HG03378 (cell line): ENCODE measurements around the gene MYO1F.
"Not testable (repeated sequence)": the region's sequence is repeated elsewhere in the genome, so short reads cannot be mapped to it uniquely, and the experiment has no call there.

Experiments used
- ATAC-seq: cut with Tn5 transposase; IDR thresholded peaks from one replicate; pipeline ENCODE4 v1.9.1; 2021; ENCODE audit warnings: mild to moderate bottlenecking, moderate library complexity; ENCODE audit not compliant: unreplicated experiment

The MYO1F gene

GRCh38 chr19:8567522-8568172 lies 9.6 kb downstream of the MYO1F start:
- no peak for ATAC-seq

GRCh38 chr19:8566855-8567254 lies 10.4 kb downstream of the MYO1F start:
- no peak for ATAC-seq

- not testable (repeated sequence) for ATAC-seq
Observed at GRCh38 chr19:8564866-8565265, 12.4 kb downstream of the MYO1F start.

- ATAC-seq, result no peak
Observed at GRCh38 chr19:8561075-8561764, 16.0 kb downstream of the MYO1F start.

GRCh38 chr19:8558325-8558724 lies 18.9 kb downstream of the MYO1F start:
- ATAC-seq, result no peak

- ATAC-seq, result no peak
Observed at GRCh38 chr19:8557642-8558238, 19.5 kb downstream of the MYO1F start.

GRCh38 chr19:8553729-8554128 lies 23.5 kb downstream of the MYO1F start:
- not testable (repeated sequence) for ATAC-seq

GRCh38 chr19:8552810-8553209 lies 24.4 kb downstream of the MYO1F start:
- no peak for ATAC-seq

- ATAC-seq, result no peak
Observed at GRCh38 chr19:8550070-8550469, 27.2 kb downstream of the MYO1F start.

- ATAC-seq, result no peak
Observed at GRCh38 chr19:8545743-8546142, 31.5 kb downstream of the MYO1F start.

GRCh38 chr19:8544168-8544567 lies 33.1 kb downstream of the MYO1F start:
- ATAC-seq, result no peak

GRCh38 chr19:8539621-8540149 lies 37.6 kb downstream of the MYO1F start:
- no peak for ATAC-seq

- no peak for ATAC-seq
Observed at GRCh38 chr19:8537099-8537498, 40.1 kb downstream of the MYO1F start.

GRCh38 chr19:8536282-8536681 lies 41.0 kb downstream of the MYO1F start:
- ATAC-seq, result no peak

- no peak for ATAC-seq
Observed at GRCh38 chr19:8532225-8532624, 45.0 kb downstream of the MYO1F start.

GRCh38 chr19:8531470-8531869 lies 45.8 kb downstream of the MYO1F start:
- no peak for ATAC-seq

GRCh38 chr19:8530061-8530679 lies 47.1 kb downstream of the MYO1F start:
- no peak for ATAC-seq

GRCh38 chr19:8529369-8530006 lies 47.8 kb downstream of the MYO1F start:
- ATAC-seq, result no peak

GRCh38 chr19:8528500-8528899 lies 48.7 kb downstream of the MYO1F start:
- no peak for ATAC-seq

GRCh38 chr19:8526345-8527091 lies 50.7 kb downstream of the MYO1F start:
- no peak for ATAC-seq

- ATAC-seq, result no peak
Observed at GRCh38 chr19:8525401-8525684, 51.9 kb downstream of the MYO1F start.
